Osteoblast (primary cell): Measurements from ENCODE around the gene PNKP. TPM values are rescaled to one million over a fixed set of nuclear protein-coding genes. Genes with fewer than 3 reads are reported as not detected.

Experiments
- DNase-seq: peaks from one replicate; pipeline ENCODE4 v3.0.0; 2011; ENCODE audit warnings: low spot score, mixed read lengths; ENCODE audit not compliant: insufficient read length; ENCODE audit errors: missing footprints
- H2AFZ ChIP-seq: 2 replicates; pipeline ENCODE4 v1.6.0; 2011; ENCODE audit warnings: mild to moderate bottlenecking, low read length
- H3K27ac ChIP-seq: 2 replicates; pipeline ENCODE4 v1.5.1; 2011; ENCODE audit warnings: mild to moderate bottlenecking, low read depth, low read length, moderate library complexity
- H3K27me3 ChIP-seq: 2 replicates; pipeline ENCODE4 v1.6.0; 2012; ENCODE audit warnings: mild to moderate bottlenecking, control low read depth, inconsistent platforms, low read length, moderate library complexity; ENCODE audit not compliant: insufficient read depth
- H3K36me3 ChIP-seq: 2 replicates; pipeline ENCODE4 v1.5.1; 2011; ENCODE audit warnings: mild to moderate bottlenecking, low read length, control low read depth, moderate library complexity; ENCODE audit not compliant: insufficient read depth
- H3K4me1 ChIP-seq: 2 replicates; pipeline ENCODE4 v1.5.1; 2011; ENCODE audit warnings: mild to moderate bottlenecking, low read length, control low read depth, moderate library complexity; ENCODE audit not compliant: insufficient read depth
- H3K4me2 ChIP-seq: 2 replicates; pipeline ENCODE4 v1.6.0; 2011; ENCODE audit warnings: mild to moderate bottlenecking, low read length; ENCODE audit not compliant: insufficient read depth
- H3K4me3 ChIP-seq: fragments of 200-600 bp; sonication (generic); 3 replicates; pipeline ENCODE4 v1.5.1; 2012; ENCODE audit warnings: mild to moderate bottlenecking, low read length, inconsistent platforms; ENCODE audit not compliant: insufficient read depth
- H3K79me2 ChIP-seq: 2 replicates; pipeline ENCODE4 v1.6.0; 2012; ENCODE audit warnings: mild to moderate bottlenecking, low read length, control low read depth, inconsistent platforms; ENCODE audit not compliant: insufficient read depth
- H3K9me3 ChIP-seq: 2 replicates; pipeline ENCODE4 v1.5.1; 2011; ENCODE audit warnings: low read depth, low read length, control low read depth
- H4K20me1 ChIP-seq: 2 replicates; pipeline ENCODE4 v1.6.0; 2012; ENCODE audit warnings: mild to moderate bottlenecking, low read length, control low read depth; ENCODE audit not compliant: insufficient read depth
- total RNA-seq: library from RNA; depleted of rRNA; stranded (reverse); fragments of >200 nt; gene quantifications from 2 replicates; pipeline ENCODE4 v1.2.3, GENCODE V29; 2012
- TF ChIP-seq, protein P1 (sequence below): IDR thresholded peaks from 2 replicates; pipeline ENCODE4 v1.5.1; 2011; ENCODE audit warnings: mild to moderate bottlenecking, low read depth, low read length, moderate library complexity; ENCODE audit errors: extremely low read depth

The PNKP gene
- total RNA-seq, 1 donor = 43.8 TPM

- no peak overlapping the region for H3K4me3 ChIP-seq
- H3K4me1 ChIP-seq = no peaks in the 10 kb centered on the region
- H3K4me2 ChIP-seq = no peak overlapping the region
- H3K36me3 ChIP-seq = peaks cover 47% of the 10 kb centered on the region
- no peaks in the 10 kb centered on the region for H3K79me2 ChIP-seq
- DNase-seq = no peak
- TF ChIP-seq, protein P1, sequence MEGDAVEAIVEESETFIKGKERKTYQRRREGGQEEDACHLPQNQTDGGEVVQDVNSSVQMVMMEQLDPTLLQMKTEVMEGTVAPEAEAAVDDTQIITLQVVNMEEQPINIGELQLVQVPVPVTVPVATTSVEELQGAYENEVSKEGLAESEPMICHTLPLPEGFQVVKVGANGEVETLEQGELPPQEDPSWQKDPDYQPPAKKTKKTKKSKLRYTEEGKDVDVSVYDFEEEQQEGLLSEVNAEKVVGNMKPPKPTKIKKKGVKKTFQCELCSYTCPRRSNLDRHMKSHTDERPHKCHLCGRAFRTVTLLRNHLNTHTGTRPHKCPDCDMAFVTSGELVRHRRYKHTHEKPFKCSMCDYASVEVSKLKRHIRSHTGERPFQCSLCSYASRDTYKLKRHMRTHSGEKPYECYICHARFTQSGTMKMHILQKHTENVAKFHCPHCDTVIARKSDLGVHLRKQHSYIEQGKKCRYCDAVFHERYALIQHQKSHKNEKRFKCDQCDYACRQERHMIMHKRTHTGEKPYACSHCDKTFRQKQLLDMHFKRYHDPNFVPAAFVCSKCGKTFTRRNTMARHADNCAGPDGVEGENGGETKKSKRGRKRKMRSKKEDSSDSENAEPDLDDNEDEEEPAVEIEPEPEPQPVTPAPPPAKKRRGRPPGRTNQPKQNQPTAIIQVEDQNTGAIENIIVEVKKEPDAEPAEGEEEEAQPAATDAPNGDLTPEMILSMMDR = no peak
- no peak overlapping the region for H2AFZ ChIP-seq
- no peaks in the 10 kb centered on the region for H3K27me3 ChIP-seq
- no peak overlapping the region for H3K27ac ChIP-seq
- H4K20me1 ChIP-seq = peaks cover under 1% of the 10 kb centered on the region
- H3K9me3 ChIP-seq = no peaks in the 10 kb centered on the region
These were observed 16.7 kb upstream of the PNKP start for GRCh38 chr19:49884109-49884508.

DNA sequence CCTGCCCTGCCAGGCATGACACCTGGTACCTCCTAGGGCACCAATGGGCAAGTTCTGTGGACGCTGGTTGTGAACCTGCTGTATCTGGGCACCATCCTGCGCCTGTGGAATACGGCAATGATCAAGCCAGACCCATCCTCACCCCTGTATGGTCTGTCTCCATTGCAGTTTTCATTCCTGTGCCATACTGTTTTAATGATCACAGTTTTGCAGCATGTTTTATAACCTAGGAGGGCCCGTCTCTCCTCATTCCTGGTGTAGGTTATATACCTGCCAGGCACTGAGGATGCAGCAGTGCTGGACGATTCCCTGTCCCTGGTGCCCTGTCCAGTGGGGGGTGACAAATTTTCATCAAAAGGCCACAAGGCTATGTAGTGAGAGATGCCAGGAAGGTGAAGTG, 15.7 kb upstream of the PNKP start:
- Histone ChIP-seq H3K36me3 (peaks cover 47% of the 10 kb centered on the region), H3K9me3 (no peaks in the 10 kb centered on the region), H3K4me3 (no peak overlapping the region), H2AFZ (no peak overlapping the region), H4K20me1 (peaks cover 4% of the 10 kb centered on the region), H3K27ac (no peak overlapping the region), H3K79me2 (peaks cover 7% of the 10 kb centered on the region), H3K27me3 (no peaks in the 10 kb centered on the region), H3K4me1 (peaks cover 7% of the 10 kb centered on the region), H3K4me2 (no peak overlapping the region)
- TF ChIP-seq, protein P1 = no peak
- no peak for DNase-seq

GRCh38 chr19:49882643-49883042, 15.3 kb upstream of the PNKP start:
- H3K4me3 ChIP-seq = no peak overlapping the region
- H3K27ac ChIP-seq = no peak overlapping the region
- H3K79me2 ChIP-seq = peaks cover 9% of the 10 kb centered on the region
- H2AFZ ChIP-seq = no peak overlapping the region
- no peaks in the 10 kb centered on the region for H3K9me3 ChIP-seq
- H3K4me1 ChIP-seq = peaks cover 8% of the 10 kb centered on the region
- H4K20me1 ChIP-seq = peaks cover 4% of the 10 kb centered on the region
- no peaks in the 10 kb centered on the region for H3K27me3 ChIP-seq
- no peak for DNase-seq
- H3K36me3 ChIP-seq = peaks cover 47% of the 10 kb centered on the region
- TF ChIP-seq, protein P1 = no peak
- H3K4me2 ChIP-seq = no peak overlapping the region

- Histone ChIP-seq H3K4me2 (no peak overlapping the region), H3K27ac (no peak overlapping the region), H3K36me3 (peaks cover 47% of the 10 kb centered on the region), H3K4me1 (peaks cover 8% of the 10 kb centered on the region), H2AFZ (no peak overlapping the region), H3K27me3 (no peaks in the 10 kb centered on the region), H3K9me3 (no peaks in the 10 kb centered on the region), H4K20me1 (peaks cover 4% of the 10 kb centered on the region), H3K4me3 (no peak overlapping the region), H3K79me2 (peaks cover 9% of the 10 kb centered on the region)
- peak; percentile 89 for DNase-seq
- TF ChIP-seq, protein P1 = no peak
These were observed 14.5 kb upstream of the PNKP start for GRCh38 chr19:49881672-49882394.
